Neural cell (in vitro differentiated cells): ENCODE results near the gene CRYBB3.

Source experiments
- CTCF ChIP-seq: fragments of 450-650 bp; IDR thresholded peaks from 2 replicates; pipeline ENCODE4 v1.5.1; 2014; ENCODE audit warnings: antibody characterized with exemption, mild to moderate bottlenecking, moderate library complexity; ENCODE audit not compliant: poor library complexity, severe bottlenecking
- EP300 ChIP-seq: fragments of 450-650 bp; conservative IDR thresholded peaks from 2 replicates; pipeline ENCODE4 v1.6.1; 2014; ENCODE audit warnings: antibody characterized with exemption, mild to moderate bottlenecking, moderate library complexity; ENCODE audit not compliant: poor library complexity, severe bottlenecking
- EZH2 ChIP-seq: fragments of 200-600, 300-800 bp; shearing (Covaris generic), sonication (generic); IDR thresholded peaks from 2 replicates; pipeline ENCODE4 v1.6.1; 2014; ENCODE audit warnings: antibody characterized with exemption, low read length, borderline replicate concordance, mild to moderate bottlenecking; ENCODE audit not compliant: insufficient read depth, poor library complexity, severe bottlenecking
- MXI1 ChIP-seq: fragments of 450-650 bp; conservative IDR thresholded peaks from 2 replicates; pipeline ENCODE4 v1.6.1; 2014; ENCODE audit warnings: antibody characterized with exemption, mild to moderate bottlenecking; ENCODE audit not compliant: poor library complexity, severe bottlenecking
- POLR2AphosphoS5 ChIP-seq: IDR thresholded peaks from 2 replicates; pipeline ENCODE4 v1.6.1; 2012
- RAD21 ChIP-seq: fragments of 450-650 bp; conservative IDR thresholded peaks from 2 replicates; pipeline ENCODE4 v1.6.1; 2014; ENCODE audit warnings: antibody characterized with exemption, mild to moderate bottlenecking, moderate library complexity
- SMC3 ChIP-seq: fragments of 450-650 bp; conservative IDR thresholded peaks from 2 replicates; pipeline ENCODE4 v1.6.1; 2014; ENCODE audit warnings: antibody characterized with exemption, mild to moderate bottlenecking, moderate library complexity; ENCODE audit not compliant: poor library complexity
- TAF1 ChIP-seq: IDR thresholded peaks from 2 replicates; pipeline ENCODE4 v1.6.1; 2012; ENCODE audit warnings: low read depth
- TF ChIP-seq, protein P1 (sequence below): IDR thresholded peaks from 2 replicates; pipeline ENCODE4 v1.6.1; 2012; ENCODE audit warnings: borderline replicate concordance

DNA sequence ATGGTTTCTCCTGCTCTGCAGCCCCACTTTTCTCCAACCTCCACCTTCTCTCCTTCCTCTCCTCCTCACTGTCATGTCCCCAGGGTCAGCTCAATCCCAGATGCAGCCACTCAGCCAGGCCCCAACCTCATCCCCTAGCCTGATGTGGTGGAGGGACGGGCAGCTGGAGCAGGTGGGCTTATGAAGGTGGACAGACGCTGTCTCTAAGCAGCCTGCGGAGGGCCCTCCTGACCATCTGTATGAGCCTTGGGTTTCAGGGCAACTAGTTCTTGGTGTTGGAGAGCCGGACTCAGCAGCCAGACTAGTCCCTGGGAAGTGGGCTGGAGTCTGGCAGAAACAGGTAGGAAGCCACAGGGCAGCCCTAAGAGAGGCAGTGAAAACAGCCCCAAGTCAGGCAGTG lies 37.8 kb downstream of the CRYBB3 start:
- TF ChIP-seq, protein P1, sequence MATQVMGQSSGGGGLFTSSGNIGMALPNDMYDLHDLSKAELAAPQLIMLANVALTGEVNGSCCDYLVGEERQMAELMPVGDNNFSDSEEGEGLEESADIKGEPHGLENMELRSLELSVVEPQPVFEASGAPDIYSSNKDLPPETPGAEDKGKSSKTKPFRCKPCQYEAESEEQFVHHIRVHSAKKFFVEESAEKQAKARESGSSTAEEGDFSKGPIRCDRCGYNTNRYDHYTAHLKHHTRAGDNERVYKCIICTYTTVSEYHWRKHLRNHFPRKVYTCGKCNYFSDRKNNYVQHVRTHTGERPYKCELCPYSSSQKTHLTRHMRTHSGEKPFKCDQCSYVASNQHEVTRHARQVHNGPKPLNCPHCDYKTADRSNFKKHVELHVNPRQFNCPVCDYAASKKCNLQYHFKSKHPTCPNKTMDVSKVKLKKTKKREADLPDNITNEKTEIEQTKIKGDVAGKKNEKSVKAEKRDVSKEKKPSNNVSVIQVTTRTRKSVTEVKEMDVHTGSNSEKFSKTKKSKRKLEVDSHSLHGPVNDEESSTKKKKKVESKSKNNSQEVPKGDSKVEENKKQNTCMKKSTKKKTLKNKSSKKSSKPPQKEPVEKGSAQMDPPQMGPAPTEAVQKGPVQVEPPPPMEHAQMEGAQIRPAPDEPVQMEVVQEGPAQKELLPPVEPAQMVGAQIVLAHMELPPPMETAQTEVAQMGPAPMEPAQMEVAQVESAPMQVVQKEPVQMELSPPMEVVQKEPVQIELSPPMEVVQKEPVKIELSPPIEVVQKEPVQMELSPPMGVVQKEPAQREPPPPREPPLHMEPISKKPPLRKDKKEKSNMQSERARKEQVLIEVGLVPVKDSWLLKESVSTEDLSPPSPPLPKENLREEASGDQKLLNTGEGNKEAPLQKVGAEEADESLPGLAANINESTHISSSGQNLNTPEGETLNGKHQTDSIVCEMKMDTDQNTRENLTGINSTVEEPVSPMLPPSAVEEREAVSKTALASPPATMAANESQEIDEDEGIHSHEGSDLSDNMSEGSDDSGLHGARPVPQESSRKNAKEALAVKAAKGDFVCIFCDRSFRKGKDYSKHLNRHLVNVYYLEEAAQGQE, result no peak
- no peak for TF ChIP-seq CTCF
- no peak for TF ChIP-seq RAD21
- no peak for TF ChIP-seq TAF1
- no peak for TF ChIP-seq SMC3
- TF ChIP-seq EZH2, result no peak
- no peak for TF ChIP-seq POLR2AphosphoS5
- TF ChIP-seq EP300, result no peak
- no peak for TF ChIP-seq MXI1
